DOHH2 (cell line): Measurements from ENCODE around the gene CCDC180.

Experiments
- EZH2phosphoT487 ChIP-seq: fragments of 200-600 bp; sonication (generic); IDR thresholded peaks from 2 replicates; pipeline ENCODE4 v1.6.1; 2017; ENCODE audit warnings: borderline replicate concordance, mild to moderate bottlenecking, antibody characterized with exemption, low read length, moderate library complexity, mixed read lengths
- TF ChIP-seq, protein P1 (sequence below): fragments of 200-600 bp; sonication (generic); IDR thresholded peaks from one replicate; pipeline ENCODE4 v1.5.1; 2014; ENCODE audit warnings: antibody characterized with exemption, mild to moderate bottlenecking, low read depth, low read length; ENCODE audit not compliant: poor library complexity, severe bottlenecking

DNA sequence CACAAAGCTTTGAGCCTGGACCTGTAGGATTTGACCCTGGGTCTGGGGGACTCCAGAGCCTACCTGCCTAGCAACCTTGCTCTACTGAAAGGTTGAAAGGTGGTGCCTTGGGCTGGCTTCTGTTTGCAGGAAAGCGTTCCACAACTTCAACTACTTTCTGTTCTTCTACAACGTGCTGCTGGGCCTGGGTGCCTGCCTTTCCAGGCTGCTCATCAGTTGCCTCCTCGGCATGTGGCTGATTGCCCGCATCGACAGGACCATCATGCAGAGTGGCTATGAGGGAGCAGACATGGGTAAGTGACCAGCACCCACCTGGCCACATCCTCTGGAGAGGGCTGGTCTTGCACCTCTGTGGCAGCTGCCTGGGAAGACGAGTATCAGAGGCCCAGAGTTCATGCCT is 13.6 kb upstream of the CCDC180 start:
- TF ChIP-seq, protein P1, sequence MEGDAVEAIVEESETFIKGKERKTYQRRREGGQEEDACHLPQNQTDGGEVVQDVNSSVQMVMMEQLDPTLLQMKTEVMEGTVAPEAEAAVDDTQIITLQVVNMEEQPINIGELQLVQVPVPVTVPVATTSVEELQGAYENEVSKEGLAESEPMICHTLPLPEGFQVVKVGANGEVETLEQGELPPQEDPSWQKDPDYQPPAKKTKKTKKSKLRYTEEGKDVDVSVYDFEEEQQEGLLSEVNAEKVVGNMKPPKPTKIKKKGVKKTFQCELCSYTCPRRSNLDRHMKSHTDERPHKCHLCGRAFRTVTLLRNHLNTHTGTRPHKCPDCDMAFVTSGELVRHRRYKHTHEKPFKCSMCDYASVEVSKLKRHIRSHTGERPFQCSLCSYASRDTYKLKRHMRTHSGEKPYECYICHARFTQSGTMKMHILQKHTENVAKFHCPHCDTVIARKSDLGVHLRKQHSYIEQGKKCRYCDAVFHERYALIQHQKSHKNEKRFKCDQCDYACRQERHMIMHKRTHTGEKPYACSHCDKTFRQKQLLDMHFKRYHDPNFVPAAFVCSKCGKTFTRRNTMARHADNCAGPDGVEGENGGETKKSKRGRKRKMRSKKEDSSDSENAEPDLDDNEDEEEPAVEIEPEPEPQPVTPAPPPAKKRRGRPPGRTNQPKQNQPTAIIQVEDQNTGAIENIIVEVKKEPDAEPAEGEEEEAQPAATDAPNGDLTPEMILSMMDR = no peak
- TF ChIP-seq EZH2phosphoT487 = no peak
